Hepatocyte (in vitro differentiated cells): ENCODE measurements around the gene COL5A1. TPM values are rescaled to one million over a fixed set of nuclear protein-coding genes. Genes with fewer than 3 reads are reported as not detected.

Experiments used
- DNase-seq: peaks from one replicate; pipeline ENCODE4 v3.0.0-alpha.2; 2016; ENCODE audit warnings: low spot score
- H2AFZ ChIP-seq: fragments of 200-600 bp; sonication (generic); 2 replicates; pipeline ENCODE4 v1.6.0; 2016; ENCODE audit warnings: antibody characterized with exemption, mild to moderate bottlenecking
- H3K27ac ChIP-seq: fragments of 200-600 bp; sonication (generic); 2 replicates; pipeline ENCODE4 v1.5.1; 2016; ENCODE audit warnings: mild to moderate bottlenecking
- H3K27me3 ChIP-seq: fragments of 200-600 bp; sonication (generic); 2 replicates; pipeline ENCODE4 v1.6.1; 2016
- H3K36me3 ChIP-seq: fragments of 200-600 bp; sonication (generic); replicated peaks from 2 replicates; pipeline ENCODE4 v1.5.1; 2016; ENCODE audit warnings: low read depth; ENCODE audit not compliant: insufficient read depth
- H3K4me1 ChIP-seq: fragments of 200-600 bp; sonication (generic); 2 replicates; pipeline ENCODE4 v1.5.1; 2016; ENCODE audit warnings: mild to moderate bottlenecking, moderate library complexity; ENCODE audit not compliant: insufficient read depth
- H3K4me2 ChIP-seq: fragments of 200-600 bp; sonication (generic); 2 replicates; pipeline ENCODE4 v1.6.0; 2016
- H3K4me3 ChIP-seq: fragments of 200-600 bp; sonication (generic); 2 replicates; pipeline ENCODE4 v1.5.1; 2016; ENCODE audit warnings: mild to moderate bottlenecking
- H3K79me2 ChIP-seq: fragments of 200-600 bp; sonication (generic); 2 replicates; pipeline ENCODE4 v1.6.0; 2017; ENCODE audit warnings: mild to moderate bottlenecking
- H3K9me2 ChIP-seq: fragments of 200-600 bp; sonication (generic); replicated peaks from 2 replicates; pipeline ENCODE4 v1.6.0; 2017; ENCODE audit warnings: mild to moderate bottlenecking; ENCODE audit not compliant: insufficient read depth
- H3K9me3 ChIP-seq: fragments of 200-600 bp; sonication (generic); 2 replicates; pipeline ENCODE4 v1.5.1; 2016; ENCODE audit warnings: low read depth, mild to moderate bottlenecking
- H4K20me1 ChIP-seq: fragments of 200-600 bp; sonication (generic); 2 replicates; pipeline ENCODE4 v1.6.0; 2016; ENCODE audit warnings: mild to moderate bottlenecking; ENCODE audit not compliant: insufficient read depth, poor library complexity, severe bottlenecking
- EZH2 ChIP-seq: fragments of 200-600 bp; sonication (generic); IDR thresholded peaks from 2 replicates; pipeline ENCODE4 v1.6.1; 2016; ENCODE audit warnings: antibody characterized with exemption, mild to moderate bottlenecking, borderline replicate concordance
- EZH2phosphoT487 ChIP-seq: fragments of 200-600 bp; sonication (generic); IDR thresholded peaks from one replicate; pipeline ENCODE4 v1.6.1; 2018; ENCODE audit warnings: antibody characterized with exemption, mild to moderate bottlenecking, low read depth, moderate library complexity; ENCODE audit not compliant: unreplicated experiment, severe bottlenecking
- WGBS: methylation state at CpG from one replicate; pipeline ENCODE4 v1.1.6; 2016; ENCODE audit warnings: low lambda C conversion rate; ENCODE audit errors: missing lambda C conversion rate; 5-methylcytosine and 5-hydroxymethylcytosine counted together
- polyA plus RNA-seq: library from polyadenylated mRNA; unstranded; fragments of >200 nt; fragmentation: Nextera tagmentation; extraction: Ambion mirVana; gene quantifications from 2 replicates; pipeline ENCODE4 v1.2.1, GENCODE V29; 2016
- total RNA-seq: library from RNA; depleted of rRNA; stranded (reverse); fragments of >200 nt; gene quantifications from 2 replicates; pipeline ENCODE4 v1.2.3, GENCODE V29; 2014
- TF ChIP-seq, protein P1 (sequence below): fragments of 200-600 bp; sonication (generic); IDR thresholded peaks from 2 replicates; pipeline ENCODE4 v1.5.1; 2016; ENCODE audit warnings: antibody characterized with exemption, mild to moderate bottlenecking; ENCODE audit not compliant: poor library complexity

The COL5A1 gene
- total and polyA plus RNA-seq, 2 experiments from 2014 or later = 342 to 347 TPM

DNA sequence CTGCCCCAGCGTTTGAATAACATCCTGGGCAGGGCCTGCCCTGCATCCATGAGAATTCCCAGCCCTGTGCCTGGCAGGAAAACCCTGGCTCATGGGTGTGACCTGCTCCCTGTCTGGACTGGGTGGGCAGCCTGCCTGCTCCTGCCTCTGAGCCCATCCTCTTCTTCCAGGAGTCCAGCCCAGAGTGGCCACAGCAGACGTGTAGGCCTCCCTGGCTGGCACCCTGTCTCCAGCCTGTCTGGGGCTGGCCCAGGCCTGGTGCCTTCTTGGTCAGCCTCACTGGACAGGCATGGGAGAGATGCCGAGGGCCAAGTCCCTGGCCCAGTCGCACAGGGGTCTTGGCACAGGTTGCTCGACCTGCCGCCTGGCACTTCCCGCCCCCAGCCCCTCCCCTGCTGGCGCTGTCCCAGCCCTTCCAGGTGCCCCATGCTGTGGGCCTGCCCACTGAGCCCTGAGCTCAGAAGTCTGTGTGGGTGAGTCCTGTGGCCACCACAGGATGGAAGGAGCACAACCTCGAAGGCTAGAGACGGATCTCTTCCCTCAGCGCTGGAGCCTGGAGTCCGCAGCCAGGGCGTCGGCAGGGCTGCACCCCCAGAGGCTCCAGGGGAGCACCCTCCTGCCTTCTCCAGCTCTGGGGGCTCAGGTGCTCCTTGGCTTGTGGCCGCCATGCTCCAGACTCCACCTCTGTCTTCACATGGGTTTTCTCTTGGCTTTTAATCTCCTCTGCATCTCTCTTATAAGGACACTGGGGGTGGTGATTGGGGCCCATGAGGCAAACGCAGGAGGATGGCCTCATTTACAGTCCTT lies 11.8 kb upstream of the COL5A1 start:
- no peak overlapping the region for H3K4me3 ChIP-seq
- TF ChIP-seq, protein P1, sequence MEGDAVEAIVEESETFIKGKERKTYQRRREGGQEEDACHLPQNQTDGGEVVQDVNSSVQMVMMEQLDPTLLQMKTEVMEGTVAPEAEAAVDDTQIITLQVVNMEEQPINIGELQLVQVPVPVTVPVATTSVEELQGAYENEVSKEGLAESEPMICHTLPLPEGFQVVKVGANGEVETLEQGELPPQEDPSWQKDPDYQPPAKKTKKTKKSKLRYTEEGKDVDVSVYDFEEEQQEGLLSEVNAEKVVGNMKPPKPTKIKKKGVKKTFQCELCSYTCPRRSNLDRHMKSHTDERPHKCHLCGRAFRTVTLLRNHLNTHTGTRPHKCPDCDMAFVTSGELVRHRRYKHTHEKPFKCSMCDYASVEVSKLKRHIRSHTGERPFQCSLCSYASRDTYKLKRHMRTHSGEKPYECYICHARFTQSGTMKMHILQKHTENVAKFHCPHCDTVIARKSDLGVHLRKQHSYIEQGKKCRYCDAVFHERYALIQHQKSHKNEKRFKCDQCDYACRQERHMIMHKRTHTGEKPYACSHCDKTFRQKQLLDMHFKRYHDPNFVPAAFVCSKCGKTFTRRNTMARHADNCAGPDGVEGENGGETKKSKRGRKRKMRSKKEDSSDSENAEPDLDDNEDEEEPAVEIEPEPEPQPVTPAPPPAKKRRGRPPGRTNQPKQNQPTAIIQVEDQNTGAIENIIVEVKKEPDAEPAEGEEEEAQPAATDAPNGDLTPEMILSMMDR = no peak
- TF ChIP-seq EZH2 (no peak), EZH2phosphoT487 (no peak)
- no peak for DNase-seq
- WGBS = 92% methylated on average over 16 of the region's 16 CpGs
- H3K4me2 ChIP-seq = no peak overlapping the region
- no peak overlapping the region for H3K27ac ChIP-seq
- H2AFZ ChIP-seq = no peak overlapping the region
- no peaks in the 10 kb centered on the region for H3K36me3 ChIP-seq
- no peaks in the 10 kb centered on the region for H3K9me3 ChIP-seq
- H3K79me2 ChIP-seq = no peaks in the 10 kb centered on the region
- no peaks in the 10 kb centered on the region for H3K9me2 ChIP-seq
- H3K27me3 ChIP-seq = no peaks in the 10 kb centered on the region
- H4K20me1 ChIP-seq = no peaks in the 10 kb centered on the region
- peaks cover 26% of the 10 kb centered on the region for H3K4me1 ChIP-seq

DNA sequence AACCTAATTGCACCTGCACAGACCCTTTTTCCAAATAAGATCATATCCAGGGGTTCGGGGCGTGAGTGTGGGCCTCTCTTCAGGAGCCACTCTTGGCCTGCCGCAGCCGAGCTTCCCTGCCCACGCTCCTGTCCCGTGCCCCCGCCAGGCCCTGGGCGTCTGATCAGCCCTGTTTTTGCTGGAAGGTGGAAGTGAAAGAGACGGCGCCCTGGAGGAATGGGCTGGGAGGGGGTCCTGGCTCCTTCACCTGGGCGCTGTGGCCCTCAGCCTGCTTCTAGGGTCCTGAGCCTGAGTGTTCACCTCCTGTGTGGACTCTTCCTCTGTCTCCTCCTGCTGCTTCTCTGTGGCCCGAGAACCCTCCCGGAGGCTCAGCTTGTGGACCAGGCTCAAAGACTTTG lies 11.2 kb upstream of the COL5A1 start:
- no peak overlapping the region for H2AFZ ChIP-seq
- WGBS = 95% methylated on average over 13 of the region's 13 CpGs
- H3K4me2 ChIP-seq = no peak overlapping the region
- H3K4me1 ChIP-seq = peaks cover 20% of the 10 kb centered on the region
- TF ChIP-seq EZH2phosphoT487 = no peak
- TF ChIP-seq, protein P1 = no peak
- no peak for TF ChIP-seq EZH2
- H3K79me2 ChIP-seq = no peaks in the 10 kb centered on the region
- H3K36me3 ChIP-seq = no peaks in the 10 kb centered on the region
- no peaks in the 10 kb centered on the region for H3K9me3 ChIP-seq
- no peak overlapping the region for H3K4me3 ChIP-seq
- H3K9me2 ChIP-seq = no peaks in the 10 kb centered on the region
- H4K20me1 ChIP-seq = no peaks in the 10 kb centered on the region
- no peak for DNase-seq
- H3K27ac ChIP-seq = no peak overlapping the region
- no peaks in the 10 kb centered on the region for H3K27me3 ChIP-seq

DNA sequence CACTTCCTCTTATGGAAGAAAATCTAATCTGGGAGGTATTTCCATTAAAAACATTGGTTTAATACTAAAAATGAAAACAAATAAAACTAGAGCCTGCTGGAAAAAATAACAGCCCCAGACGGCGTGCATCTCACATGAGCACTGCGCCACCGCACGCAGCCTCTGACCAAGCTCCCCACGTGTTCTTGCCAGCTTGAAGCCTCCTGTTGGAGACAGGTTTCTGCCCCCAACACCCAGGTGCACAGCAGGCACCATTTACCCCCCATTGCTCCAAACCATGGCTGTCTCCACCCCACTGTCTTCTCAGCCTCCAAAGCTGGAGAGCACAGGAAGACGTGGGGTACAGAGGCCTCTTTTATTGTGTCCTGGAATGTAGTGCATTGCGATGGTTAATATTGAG lies 10.7 kb upstream of the COL5A1 start:
- 88% methylated on average over 8 of the region's 8 CpGs for WGBS
- no peak for TF ChIP-seq EZH2phosphoT487
- TF ChIP-seq, protein P1 = no peak
- no peak for TF ChIP-seq EZH2
- Histone ChIP-seq H2AFZ (no peak overlapping the region), H3K9me3 (no peaks in the 10 kb centered on the region), H3K4me1 (peaks cover 15% of the 10 kb centered on the region), H4K20me1 (no peaks in the 10 kb centered on the region), H3K27ac (no peak overlapping the region), H3K27me3 (no peaks in the 10 kb centered on the region), H3K36me3 (no peaks in the 10 kb centered on the region), H3K4me2 (no peak overlapping the region), H3K79me2 (no peaks in the 10 kb centered on the region), H3K4me3 (no peak overlapping the region), H3K9me2 (no peaks in the 10 kb centered on the region)
- DNase-seq = no peak
